ENCODE data around the gene GUCY1A1.

GUCY1A1 gene

DNA sequence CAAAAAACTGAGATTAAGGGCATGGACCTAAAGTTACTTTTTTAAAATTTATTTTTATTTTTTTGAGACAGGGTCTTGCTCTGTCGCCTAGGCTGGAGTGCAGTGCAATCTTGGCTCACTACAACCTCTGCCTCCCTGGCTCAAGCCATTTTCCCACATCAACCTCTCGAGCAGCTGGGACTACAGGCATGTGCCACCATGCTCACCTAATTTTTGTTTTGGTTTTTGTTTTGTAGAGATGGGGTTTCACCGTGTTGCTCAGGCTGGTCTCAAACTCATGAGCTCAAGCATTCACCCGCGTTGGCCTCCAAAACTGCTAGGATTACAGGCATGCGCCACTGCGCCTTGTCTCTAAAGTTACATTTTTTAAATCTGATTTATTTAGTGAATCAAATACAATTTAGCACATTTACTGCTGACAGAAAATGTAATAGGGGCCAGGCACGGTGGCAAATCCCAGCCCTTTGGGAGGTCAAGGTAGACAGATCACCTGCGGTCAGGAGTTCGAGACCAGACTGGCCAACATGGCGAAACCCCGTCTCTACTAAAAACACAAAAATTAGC is 38.3 kb downstream of the GUCY1A1 start:
- TF ChIP-seq, protein P1, sequence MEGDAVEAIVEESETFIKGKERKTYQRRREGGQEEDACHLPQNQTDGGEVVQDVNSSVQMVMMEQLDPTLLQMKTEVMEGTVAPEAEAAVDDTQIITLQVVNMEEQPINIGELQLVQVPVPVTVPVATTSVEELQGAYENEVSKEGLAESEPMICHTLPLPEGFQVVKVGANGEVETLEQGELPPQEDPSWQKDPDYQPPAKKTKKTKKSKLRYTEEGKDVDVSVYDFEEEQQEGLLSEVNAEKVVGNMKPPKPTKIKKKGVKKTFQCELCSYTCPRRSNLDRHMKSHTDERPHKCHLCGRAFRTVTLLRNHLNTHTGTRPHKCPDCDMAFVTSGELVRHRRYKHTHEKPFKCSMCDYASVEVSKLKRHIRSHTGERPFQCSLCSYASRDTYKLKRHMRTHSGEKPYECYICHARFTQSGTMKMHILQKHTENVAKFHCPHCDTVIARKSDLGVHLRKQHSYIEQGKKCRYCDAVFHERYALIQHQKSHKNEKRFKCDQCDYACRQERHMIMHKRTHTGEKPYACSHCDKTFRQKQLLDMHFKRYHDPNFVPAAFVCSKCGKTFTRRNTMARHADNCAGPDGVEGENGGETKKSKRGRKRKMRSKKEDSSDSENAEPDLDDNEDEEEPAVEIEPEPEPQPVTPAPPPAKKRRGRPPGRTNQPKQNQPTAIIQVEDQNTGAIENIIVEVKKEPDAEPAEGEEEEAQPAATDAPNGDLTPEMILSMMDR (IDR thresholded peaks at IDR 0.05; ENCODE audit: low read depth, low read length): no peak
- no peak overlapping the region for H3K4me3 ChIP-seq (ENCODE audit: low read depth, low read length)

DNA sequence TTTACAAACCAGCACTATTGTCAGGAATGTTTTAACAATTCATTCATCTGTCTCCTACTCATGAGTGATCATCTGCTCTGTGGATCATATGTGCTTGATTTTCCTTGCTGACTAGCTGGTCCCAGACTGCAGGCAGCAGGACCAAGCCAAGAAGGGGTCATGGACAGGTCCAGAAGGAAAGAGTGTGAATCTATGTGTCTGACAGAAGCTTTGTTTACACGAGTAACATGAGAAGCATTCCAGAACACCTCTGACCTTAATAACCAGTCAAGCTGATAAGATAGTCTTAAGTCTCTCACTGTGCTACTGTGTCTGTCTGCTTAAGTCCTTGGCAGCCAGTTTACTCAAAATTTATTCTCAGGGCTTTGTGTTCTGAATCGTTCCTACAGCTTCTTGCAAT is 39.0 kb downstream of the GUCY1A1 start:
- TF ChIP-seq, protein P1 (IDR thresholded peaks at IDR 0.05; ENCODE audit: low read depth, low read length): no peak
- H3K4me3 ChIP-seq (ENCODE audit: low read depth, low read length): no peak overlapping the region

DNA sequence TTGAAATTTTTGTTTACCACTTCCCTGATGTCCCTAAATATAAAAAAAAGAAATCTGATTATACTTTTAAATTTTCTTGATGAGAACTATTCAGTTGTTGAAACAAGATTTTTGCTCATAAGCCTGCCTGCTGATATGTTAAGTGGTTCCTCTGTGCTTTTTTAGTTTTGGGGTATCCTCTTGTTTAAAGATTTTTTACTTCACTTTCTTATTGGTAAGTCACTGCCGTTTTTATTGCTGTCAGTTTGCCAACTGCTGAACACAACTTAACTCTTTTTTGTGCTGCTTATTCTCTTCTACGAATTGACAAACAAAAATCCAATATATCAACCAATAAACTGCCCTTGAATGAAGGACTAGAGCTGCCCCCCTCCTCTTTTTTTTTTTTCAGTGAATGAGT is 39.5 kb downstream of the GUCY1A1 start:
- H3K4me3 ChIP-seq (ENCODE audit: low read depth, low read length): no peak overlapping the region
- TF ChIP-seq, protein P1 (IDR thresholded peaks at IDR 0.05; ENCODE audit: low read depth, low read length): no peak

DNA sequence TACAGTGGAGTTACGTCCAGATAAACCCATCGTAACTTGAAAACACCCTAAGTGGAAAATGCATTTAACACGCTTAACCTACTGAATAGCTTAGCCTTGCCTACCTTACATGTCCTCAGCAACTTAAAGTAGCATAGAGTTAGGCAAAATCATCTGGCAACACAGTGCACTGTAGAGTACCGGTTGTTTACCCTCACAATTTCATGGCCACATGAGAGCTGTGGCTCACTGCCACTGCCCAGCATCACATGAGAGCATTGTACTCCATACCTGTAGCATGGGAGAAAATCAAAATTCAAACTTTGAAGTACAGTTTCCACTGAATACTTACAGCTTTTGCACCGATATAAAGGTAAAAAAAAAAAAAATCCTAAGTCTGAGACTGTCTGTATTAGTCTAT is 40.6 kb downstream of the GUCY1A1 start:
- no peak overlapping the region for H3K4me3 ChIP-seq (ENCODE audit: low read depth, low read length)
- TF ChIP-seq, protein P1 (IDR thresholded peaks at IDR 0.05; ENCODE audit: low read depth, low read length): no peak

DNA sequence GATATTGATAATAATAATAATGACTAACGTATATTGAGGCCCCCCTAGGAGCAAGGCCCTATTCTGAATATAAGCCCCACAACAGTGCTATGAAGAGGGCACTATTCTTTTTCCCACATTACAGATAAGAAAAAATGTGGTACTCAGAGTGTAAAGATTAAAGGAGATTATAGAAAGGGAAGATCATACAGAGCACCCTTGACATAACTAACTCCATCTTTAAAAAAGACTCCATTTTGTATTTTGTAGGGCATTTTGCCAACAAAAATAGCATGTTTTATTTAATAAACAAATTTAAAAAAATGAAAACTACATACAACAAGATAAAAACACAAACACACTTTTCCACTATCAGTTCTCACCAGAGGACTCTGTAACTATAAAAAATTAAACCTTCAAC is 42.1 kb downstream of the GUCY1A1 start:
- TF ChIP-seq, protein P1 (IDR thresholded peaks at IDR 0.05; ENCODE audit: low read depth, low read length): no peak
- no peak overlapping the region for H3K4me3 ChIP-seq (ENCODE audit: low read depth, low read length)

DNA sequence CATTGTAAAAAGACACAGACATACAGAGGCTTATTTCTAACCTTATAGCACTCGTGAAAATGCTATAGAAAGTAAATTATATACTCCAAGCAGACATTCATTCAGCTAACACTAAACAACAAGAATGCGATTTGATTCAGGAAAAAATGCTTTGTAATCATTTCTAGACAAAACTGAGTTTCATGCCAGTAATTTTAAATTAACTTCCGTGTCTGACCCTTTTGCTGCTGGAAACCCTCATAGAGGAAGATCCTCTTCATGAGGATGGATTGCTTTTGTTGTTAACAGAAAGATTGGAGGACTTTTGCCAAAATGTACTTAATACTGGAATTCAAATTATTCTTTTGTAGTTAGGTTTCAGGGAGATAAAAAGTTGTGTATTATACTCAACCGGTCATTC is 43.3 kb downstream of the GUCY1A1 start:
- H3K4me3 ChIP-seq (ENCODE audit: low read depth, low read length): no peak overlapping the region
- TF ChIP-seq, protein P1 (IDR thresholded peaks at IDR 0.05; ENCODE audit: low read depth, low read length): no peak

DNA sequence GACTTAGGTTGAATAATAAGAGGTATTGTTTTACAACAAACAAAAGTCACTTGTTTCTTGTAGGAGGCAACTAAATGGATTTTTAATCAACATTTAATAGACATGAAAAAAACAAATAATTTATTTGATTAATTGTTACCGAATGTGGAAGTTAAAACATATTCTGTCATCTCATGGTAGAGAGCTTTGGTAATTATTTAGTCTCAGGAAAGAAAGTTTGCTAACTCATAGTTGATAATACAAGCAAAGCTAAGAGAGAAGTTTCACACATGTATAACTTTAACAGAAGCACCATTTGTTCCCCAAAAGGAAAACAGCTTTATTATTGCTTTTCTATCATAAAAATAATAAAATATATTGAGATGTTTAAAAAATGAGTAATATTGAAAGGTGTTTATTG is 44.9 kb downstream of the GUCY1A1 start:
- TF ChIP-seq, protein P1 (IDR thresholded peaks at IDR 0.05; ENCODE audit: low read depth, low read length): no peak
- H3K4me3 ChIP-seq (ENCODE audit: low read depth, low read length): no peak overlapping the region

All from WI38 (cell line).